HG02763 (cell line): Measurements from ENCODE around the gene GNG13.

ENCODE experiments used
- ATAC-seq: cut with Tn5 transposase; IDR thresholded peaks from one replicate; pipeline ENCODE4 v1.9.1; 2021; ENCODE audit warnings: mild to moderate bottlenecking, moderate library complexity; ENCODE audit not compliant: unreplicated experiment

Gene GNG13

GRCh38 chr16:795580-796229, 4.8 kb downstream of the GNG13 start:
- ATAC-seq, result no peak

GRCh38 chr16:794853-795466, 5.6 kb downstream of the GNG13 start:
- no peak for ATAC-seq

GRCh38 chr16:794091-794822, 6.3 kb downstream of the GNG13 start:
- no peak for ATAC-seq

GRCh38 chr16:793414-793813, 7.1 kb downstream of the GNG13 start:
- no peak for ATAC-seq

GRCh38 chr16:792221-792995, 8.1 kb downstream of the GNG13 start:
- ATAC-seq, result no peak

- ATAC-seq, result no peak
Observed at GRCh38 chr16:791131-791530, 9.4 kb downstream of the GNG13 start.

- ATAC-seq, result no peak
Observed at GRCh38 chr16:790086-790485, 10.4 kb downstream of the GNG13 start.

- ATAC-seq, result no peak
Observed at GRCh38 chr16:789191-789850, 11.2 kb downstream of the GNG13 start.

- ATAC-seq, result peak; percentile 83
Observed at GRCh38 chr16:788399-789126, 12.0 kb downstream of the GNG13 start, which contains the start of gene CHTF18. Gene CHTF18, plus strand, starts transcription at chr16:788620. Its CDS starts 65 bp downstream, at chr16:788685.

- ATAC-seq, result no peak
Observed at GRCh38 chr16:787978-788398, 12.5 kb downstream of the GNG13 start, which contains the start of gene RPUSD1. Gene RPUSD1, minus strand, starts transcription at chr16:788381. Its CDS starts 644 bp downstream, at chr16:787737.

GRCh38 chr16:787321-787966, 13.1 kb downstream of the GNG13 start:
- no peak for ATAC-seq

GRCh38 chr16:785563-786535, 14.7 kb downstream of the GNG13 start:
- no peak for ATAC-seq

- no peak for ATAC-seq
Observed at GRCh38 chr16:784431-784830, 16.1 kb downstream of the GNG13 start.

- ATAC-seq, result no peak
Observed at GRCh38 chr16:783404-784161, 17.0 kb downstream of the GNG13 start.

GRCh38 chr16:782766-783403, 17.6 kb downstream of the GNG13 start:
- no peak for ATAC-seq

- ATAC-seq, result no peak
Observed at GRCh38 chr16:782258-782657, 18.3 kb downstream of the GNG13 start.
